WI38 (cell line): ENCODE measurements around the gene MEGF6.

Source experiments
- H3K4me3 ChIP-seq: 2 replicates; pipeline ENCODE4 v1.5.1; 2011; ENCODE audit warnings: low read depth, mild to moderate bottlenecking, control low read depth, low read length
- CTCF ChIP-seq: IDR thresholded peaks from 2 replicates; pipeline ENCODE4 v1.5.1; 2012; ENCODE audit warnings: low read depth, mild to moderate bottlenecking, control low read depth, low read length

MEGF6 gene

GRCh38 chr1:3516481-3516869, 94.8 kb downstream of the MEGF6 start:
- TF ChIP-seq CTCF, result no peak
- H3K4me3 ChIP-seq, result no peak overlapping the region

GRCh38 chr1:3515774-3516480, 95.4 kb downstream of the MEGF6 start:
- H3K4me3 ChIP-seq, result no peak overlapping the region
- no peak for TF ChIP-seq CTCF

- no peak for TF ChIP-seq CTCF
Measured at GRCh38 chr1:3515272-3515671, 96.0 kb downstream of the MEGF6 start.

GRCh38 chr1:3514404-3514803, 96.9 kb downstream of the MEGF6 start:
- no peak overlapping the region for H3K4me3 ChIP-seq
- no peak for TF ChIP-seq CTCF

More at GRCh38 chr1:3515272-3515671, 96.0 kb downstream of the MEGF6 start:
- no peak overlapping the region for H3K4me3 ChIP-seq

GRCh38 chr1:3511856-3512255, 99.5 kb downstream of the MEGF6 start:
- TF ChIP-seq CTCF, result no peak
- no peak overlapping the region for H3K4me3 ChIP-seq

GRCh38 chr1:3511306-3511705, 100.0 kb downstream of the MEGF6 start:
- TF ChIP-seq CTCF, result no peak
- no peak overlapping the region for H3K4me3 ChIP-seq

- H3K4me3 ChIP-seq, result no peak overlapping the region
- TF ChIP-seq CTCF, result no peak
Measured at GRCh38 chr1:3510956-3511250, 100.4 kb downstream of the MEGF6 start.
